SK-N-MC (cell line): Measurements from ENCODE around the gene PHF12.

ENCODE experiments used
- EZH2 ChIP-seq: fragments of 200-600 bp; sonication (generic); IDR thresholded peaks from one replicate; pipeline ENCODE4 v1.6.1; 2017; ENCODE audit warnings: antibody characterized with exemption
- POLR2AphosphoS5 ChIP-seq: IDR thresholded peaks from 2 replicates; pipeline ENCODE4 v1.6.1; 2012; ENCODE audit warnings: mild to moderate bottlenecking, low read depth, low read length, borderline replicate concordance

DNA sequence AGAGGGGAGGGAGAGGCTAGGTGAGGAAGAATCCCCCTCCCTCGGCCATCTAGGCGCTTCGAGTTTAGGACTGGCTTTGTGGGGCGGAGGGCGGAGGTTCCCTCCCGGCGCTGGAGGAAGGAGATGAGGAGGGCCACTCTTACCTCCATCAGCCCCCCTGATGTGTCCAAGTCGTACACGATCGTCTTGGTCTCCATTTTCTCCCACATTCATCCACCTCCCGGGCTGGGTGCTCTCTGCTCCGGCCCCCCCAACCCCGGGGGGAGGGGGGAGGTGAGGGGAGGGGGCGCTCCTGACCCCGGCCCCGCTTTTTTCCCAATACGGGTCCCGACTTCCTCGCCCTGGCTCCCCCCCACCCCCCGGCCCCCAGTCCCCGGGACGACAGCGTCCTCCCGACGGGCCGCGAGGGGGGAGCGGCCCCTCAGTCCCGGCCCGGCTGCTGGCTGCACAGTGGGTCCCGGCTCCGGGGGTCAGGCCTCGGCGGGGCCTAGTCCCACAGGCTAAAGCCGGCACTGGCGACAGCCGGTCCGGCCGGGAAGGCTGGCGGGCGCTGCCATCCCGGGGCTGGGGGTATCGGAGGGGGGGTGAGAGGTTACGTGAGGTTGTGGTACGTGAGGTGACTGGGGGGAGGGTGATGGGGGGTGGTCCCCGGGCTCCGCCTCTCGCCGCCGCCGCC is 428 bp downstream of the PHF12 start:
- TF ChIP-seq POLR2AphosphoS5 = no peak; the same call in 1 of the 2 replicates
- TF ChIP-seq EZH2 = no peak
